Mesothelial cell of epicardium (in vitro differentiated cells): Measurements from ENCODE around the gene OPHN1. TPM values are rescaled to one million over a fixed set of nuclear protein-coding genes. Genes with fewer than 3 reads are reported as not detected.
"Not testable (repeated sequence)": the region's sequence is repeated elsewhere in the genome, so short reads cannot be mapped to it uniquely, and the experiment has no call there.

Source experiments
- DNase-seq, 2 experiments: peaks; one replicate each; pipeline ENCODE4 v3.0.0; 2021; ENCODE audit warnings: low spot score in 2 of 2; ENCODE audit not compliant: unreplicated experiment in 2 of 2
- H3K27ac Mint-ChIP-seq: 2 replicates; pipeline ENCODE4 v1.8.0; 2021; ENCODE audit warnings: mixed read lengths
- H3K27me3 Mint-ChIP-seq: 2 replicates; pipeline ENCODE4 v1.8.0; 2021; ENCODE audit warnings: low read depth, mixed read lengths
- H3K36me3 Mint-ChIP-seq: 2 replicates; pipeline ENCODE4 v1.8.0; 2021; ENCODE audit warnings: mixed read lengths
- H3K4me1 Mint-ChIP-seq: 2 replicates; pipeline ENCODE4 v1.8.0; 2021; ENCODE audit warnings: mixed read lengths
- H3K4me3 Mint-ChIP-seq: 2 replicates; pipeline ENCODE4 v1.8.0; 2021; ENCODE audit warnings: mild to moderate bottlenecking, moderate library complexity, mixed read lengths
- H3K9me3 Mint-ChIP-seq: 2 replicates; pipeline ENCODE4 v1.8.0; 2021; ENCODE audit warnings: mixed read lengths
- CTCF ChIP-seq: fragments of 200-600 bp; sonication (generic); IDR thresholded peaks from one replicate; pipeline ENCODE4 v1.5.0; 2021; ENCODE audit warnings: antibody characterized with exemption; ENCODE audit not compliant: unreplicated experiment
- total RNA-seq: library from RNA; stranded (reverse); gene quantifications from 3 replicates; pipeline ENCODE4 v1.2.1, GENCODE V29; 2021

The OPHN1 gene
- total RNA-seq, 1 donor from 2014 or later: 8.6 TPM

- Mint-ChIP-seq H3K27me3 (no peaks in the 10 kb centered on the region), H3K36me3 (peaks cover 7% of the 10 kb centered on the region), H3K9me3 (peaks cover 28% of the 10 kb centered on the region), H3K4me3 (no peak overlapping the region), H3K4me1 (peaks cover 8% of the 10 kb centered on the region), H3K27ac (no peak overlapping the region)
- no peak for DNase-seq
- no peak for TF ChIP-seq CTCF
Measured at GRCh38 chrX:68383540-68383939, 49.8 kb downstream of the OPHN1 start.

GRCh38 chrX:68377579-68377978 lies 55.7 kb downstream of the OPHN1 start:
- H3K27ac Mint-ChIP-seq, H3K27me3 Mint-ChIP-seq, DNase-seq, H3K36me3 Mint-ChIP-seq, H3K4me3 Mint-ChIP-seq, H3K4me1 Mint-ChIP-seq: not testable (repeated sequence)
- H3K9me3 Mint-ChIP-seq: peaks cover 34% of the 10 kb centered on the region

- Mint-ChIP-seq H3K27ac (no peak overlapping the region), H3K27me3 (no peaks in the 10 kb centered on the region), H3K9me3 (peaks cover 32% of the 10 kb centered on the region), H3K4me3 (no peak overlapping the region), H3K36me3 (peaks cover 5% of the 10 kb centered on the region), H3K4me1 (no peaks in the 10 kb centered on the region)
- DNase-seq: no peak
- TF ChIP-seq CTCF: no peak
Measured at GRCh38 chrX:68376373-68376772, 56.9 kb downstream of the OPHN1 start.

GRCh38 chrX:68375803-68376202 lies 57.5 kb downstream of the OPHN1 start:
- H3K27ac Mint-ChIP-seq: no peak overlapping the region
- H3K36me3 Mint-ChIP-seq: no peaks in the 10 kb centered on the region
- no peak overlapping the region for H3K4me3 Mint-ChIP-seq
- peaks cover 26% of the 10 kb centered on the region for H3K9me3 Mint-ChIP-seq
- no peak for TF ChIP-seq CTCF
- no peaks in the 10 kb centered on the region for H3K27me3 Mint-ChIP-seq
- no peaks in the 10 kb centered on the region for H3K4me1 Mint-ChIP-seq
- no peak for DNase-seq

GRCh38 chrX:68372665-68373064 lies 60.6 kb downstream of the OPHN1 start:
- no peak for TF ChIP-seq CTCF
- H3K4me1 Mint-ChIP-seq: no peaks in the 10 kb centered on the region
- no peaks in the 10 kb centered on the region for H3K36me3 Mint-ChIP-seq
- H3K4me3 Mint-ChIP-seq: no peak overlapping the region
- DNase-seq: no peak
- no peaks in the 10 kb centered on the region for H3K27me3 Mint-ChIP-seq
- H3K27ac Mint-ChIP-seq: no peak overlapping the region
- peaks cover 30% of the 10 kb centered on the region for H3K9me3 Mint-ChIP-seq

- H3K9me3 Mint-ChIP-seq: peaks cover 44% of the 10 kb centered on the region
- no peaks in the 10 kb centered on the region for H3K27me3 Mint-ChIP-seq
- TF ChIP-seq CTCF: no peak
- no peak overlapping the region for H3K27ac Mint-ChIP-seq
- no peak overlapping the region for H3K4me3 Mint-ChIP-seq
- DNase-seq: no peak
- no peaks in the 10 kb centered on the region for H3K36me3 Mint-ChIP-seq
- no peaks in the 10 kb centered on the region for H3K4me1 Mint-ChIP-seq
Measured at GRCh38 chrX:68369559-68369958, 63.7 kb downstream of the OPHN1 start.
